Left ventricle myocardium inferior (tissue), 1 donor: ENCODE data around the gene OCEL1. TPM values are rescaled to one million over a fixed set of nuclear protein-coding genes. Genes with fewer than 3 reads are reported as not detected.

Experiments
- DNase-seq: peaks from one replicate; pipeline ENCODE4 v3.0.0-alpha.2; 2020
- H3K27ac ChIP-seq: fragments of 200-600 bp; replicated peaks from 2 replicates; pipeline ENCODE4 v1.8.0; 2021
- H3K27me3 ChIP-seq: fragments of 200-600 bp; 2 replicates; pipeline ENCODE4 v1.8.0; 2021; ENCODE audit warnings: low read depth
- H3K36me3 ChIP-seq: fragments of 200-600 bp; 2 replicates; pipeline ENCODE4 v1.8.0; 2021
- H3K4me1 ChIP-seq: fragments of 200-600 bp; 2 replicates; pipeline ENCODE4 v1.8.0; 2021
- H3K4me3 ChIP-seq: fragments of 200-600 bp; 2 replicates; pipeline ENCODE4 v1.8.0; 2021; ENCODE audit warnings: mild to moderate bottlenecking, moderate library complexity
- H3K9me3 ChIP-seq: fragments of 200-600 bp; replicated peaks from 2 replicates; pipeline ENCODE4 v1.8.0; 2021
- CTCF ChIP-seq: fragments of 200-600 bp; IDR thresholded peaks from 2 replicates; pipeline ENCODE4 v1.8.0; 2021; ENCODE audit warnings: antibody characterized with exemption, mild to moderate bottlenecking, borderline replicate concordance
- intact Hi-C: fragments of 100-400 bp; cut with micrococcal nuclease; formaldehyde crosslinking; loops from one replicate; pipeline ENCODE4 v1.11.0; 2022
- total RNA-seq: library from RNA; stranded (reverse); fragmentation: NEBNext Ultra II Directional; extraction: Animal tissue kit (Norgen Biotek cat#: 25700); gene quantifications from one replicate; pipeline ENCODE4 v1.2.1, GENCODE V29; 2021
- donor health status: DM: no; HTN: yes; CAD: no; lungs with severe emphysema.

The OCEL1 gene
- total RNA-seq, 1 donor from 2014 or later, result 21.2 TPM

GRCh38 chr19:17211547-17212446, 14.2 kb upstream of the OCEL1 start:
- intact Hi-C loops, result no loop called here
- Histone ChIP-seq H3K9me3 (no peaks in the 10 kb centered on the region), H3K4me1 (peaks cover 21% of the 10 kb centered on the region), H3K36me3 (peaks cover 62% of the 10 kb centered on the region), H3K4me3 (no peak overlapping the region), H3K27me3 (no peaks in the 10 kb centered on the region), H3K27ac (no peak overlapping the region)
- no peak for TF ChIP-seq CTCF
- no peak for DNase-seq

- intact Hi-C loops, result no loop called here
- peaks cover 70% of the 10 kb centered on the region for H3K36me3 ChIP-seq
- TF ChIP-seq CTCF, result no peak
Measured at GRCh38 chr19:17213334-17213733, 12.7 kb upstream of the OCEL1 start.

GRCh38 chr19:17214508-17215126, 11.4 kb upstream of the OCEL1 start:
- TF ChIP-seq CTCF, result no peak
- H3K36me3 ChIP-seq, result peaks cover 69% of the 10 kb centered on the region
- no peak for DNase-seq

More at GRCh38 chr19:17213334-17213733, 12.7 kb upstream of the OCEL1 start:
- Histone ChIP-seq H3K27me3 (no peaks in the 10 kb centered on the region), H3K4me1 (peaks cover 21% of the 10 kb centered on the region), H3K9me3 (no peaks in the 10 kb centered on the region), H3K27ac (no peak overlapping the region), H3K4me3 (no peak overlapping the region)
- no peak for DNase-seq

GRCh38 chr19:17215127-17215971, 10.7 kb upstream of the OCEL1 start, which contains the start of gene USE1:
Gene USE1, plus strand, starts transcription at chr19:17215357. Its CDS starts 49 bp downstream, at chr19:17215406.
- no peak for TF ChIP-seq CTCF
- peaks cover 21% of the 10 kb centered on the region for H3K4me1 ChIP-seq
- H3K9me3 ChIP-seq, result no peaks in the 10 kb centered on the region
- intact Hi-C loops, result no loop called here
- no peaks in the 10 kb centered on the region for H3K27me3 ChIP-seq
- H3K4me3 ChIP-seq, result peak within 1 kb of the TSS; percentile 74
- H3K36me3 ChIP-seq, result peaks cover 66% of the 10 kb centered on the region
- H3K27ac ChIP-seq, result peak within 1 kb of the TSS; percentile 95
- peak; percentile 91 for DNase-seq

More at GRCh38 chr19:17214508-17215126, 11.4 kb upstream of the OCEL1 start:
- peak overlapping the region; percentile 95 for H3K27ac ChIP-seq
- no peaks in the 10 kb centered on the region for H3K27me3 ChIP-seq
- H3K4me3 ChIP-seq, result peak overlapping the region; percentile 74
- no peaks in the 10 kb centered on the region for H3K9me3 ChIP-seq
- intact Hi-C loops, result no loop called here
- peaks cover 21% of the 10 kb centered on the region for H3K4me1 ChIP-seq

- peak overlapping the region; percentile 74 for H3K4me3 ChIP-seq
- H3K9me3 ChIP-seq, result no peaks in the 10 kb centered on the region
- peaks cover 58% of the 10 kb centered on the region for H3K36me3 ChIP-seq
- no peak for TF ChIP-seq CTCF
- intact Hi-C loops, result no loop called here
- peak overlapping the region; percentile 95 for H3K27ac ChIP-seq
- H3K27me3 ChIP-seq, result no peaks in the 10 kb centered on the region
- H3K4me1 ChIP-seq, result peaks cover 21% of the 10 kb centered on the region
- no peak for DNase-seq
Measured at GRCh38 chr19:17216058-17216670, 9.9 kb upstream of the OCEL1 start.
